H9 (cell line): Measurements from ENCODE around the gene CLCNKB. TPM values are rescaled to one million over a fixed set of nuclear protein-coding genes. Genes with fewer than 3 reads are reported as not detected.

Experiments
- DNase-seq: peaks from one replicate; pipeline ENCODE4 v3.0.0-alpha.2; 2017
- H2AFZ ChIP-seq: one replicate; pipeline ENCODE4 v1.6.1; 2013; ENCODE audit warnings: mild to moderate bottlenecking, low read length, control low read depth, moderate library complexity
- H2AK5ac ChIP-seq: 2 replicates; pipeline ENCODE4 v1.6.1; 2013; ENCODE audit warnings: low read length, control low read depth, mixed read lengths; ENCODE audit not compliant: insufficient read length
- H2BK120ac ChIP-seq: one replicate; pipeline ENCODE4 v1.6.1; 2013; ENCODE audit warnings: low read depth, mild to moderate bottlenecking, low read length, control low read depth, inconsistent platforms; ENCODE audit not compliant: poor library complexity, severe bottlenecking
- H2BK12ac ChIP-seq: 2 replicates; pipeline ENCODE4 v1.6.1; 2013; ENCODE audit warnings: low read length, control low read depth, mixed read lengths, low read depth; ENCODE audit not compliant: insufficient read length
- H2BK15ac ChIP-seq: 2 replicates; pipeline ENCODE4 v1.6.1; 2013; ENCODE audit warnings: low read depth, low read length, control low read depth
- H2BK20ac ChIP-seq: one replicate; pipeline ENCODE4 v1.6.1; 2013; ENCODE audit warnings: low read depth, mild to moderate bottlenecking, low read length, control low read depth, inconsistent platforms; ENCODE audit not compliant: poor library complexity, severe bottlenecking
- H2BK5ac ChIP-seq: 2 replicates; pipeline ENCODE4 v1.6.1; 2013; ENCODE audit warnings: low read length, control low read depth, mixed read lengths; ENCODE audit not compliant: insufficient read length
- H3K14ac ChIP-seq: 2 replicates; pipeline ENCODE4 v1.6.1; 2013; ENCODE audit warnings: low read length, control low read depth; ENCODE audit not compliant: insufficient read depth
- H3K18ac ChIP-seq: 2 replicates; pipeline ENCODE4 v1.6.1; 2013; ENCODE audit warnings: low read depth, mild to moderate bottlenecking, mixed read lengths, low read length, control low read depth; ENCODE audit not compliant: insufficient read length
- H3K23ac ChIP-seq: 2 replicates; pipeline ENCODE4 v1.6.1; 2013; ENCODE audit warnings: low read length, control low read depth, mixed read lengths, low read depth; ENCODE audit not compliant: insufficient read length
- H3K23me2 ChIP-seq: 2 replicates; pipeline ENCODE4 v1.6.1; 2013; ENCODE audit warnings: low read depth, mild to moderate bottlenecking, mixed read lengths, low read length, control low read depth; ENCODE audit not compliant: insufficient read length, poor library complexity, severe bottlenecking
- H3K27ac ChIP-seq: 2 replicates; pipeline ENCODE4 v1.5.1; 2013; ENCODE audit warnings: low read length, control low read depth, mixed read lengths, low read depth; ENCODE audit not compliant: insufficient read length
- H3K27me3 ChIP-seq: 2 replicates; pipeline ENCODE4 v1.6.1; 2013; ENCODE audit warnings: low read length, control low read depth, inconsistent platforms; ENCODE audit not compliant: insufficient read depth
- H3K4ac ChIP-seq: 2 replicates; pipeline ENCODE4 v1.6.1; 2013; ENCODE audit warnings: low read depth, mild to moderate bottlenecking, control low read depth, inconsistent platforms, low read length, moderate library complexity
- H3K4me1 ChIP-seq: 2 replicates; pipeline ENCODE4 v1.6.1; 2013; ENCODE audit warnings: low read length, control low read depth, inconsistent platforms; ENCODE audit not compliant: insufficient read depth
- H3K4me2 ChIP-seq: 2 replicates; pipeline ENCODE4 v1.6.1; 2013; ENCODE audit warnings: low read length, control low read depth, mixed read lengths; ENCODE audit not compliant: insufficient read length, insufficient read depth
- H3K56ac ChIP-seq: 2 replicates; pipeline ENCODE4 v1.6.1; 2013; ENCODE audit warnings: low read depth, mild to moderate bottlenecking, mixed read lengths, low read length, control low read depth; ENCODE audit not compliant: insufficient read length
- H3K79me1 ChIP-seq: 2 replicates; pipeline ENCODE4 v1.6.1; 2013; ENCODE audit warnings: low read depth, mild to moderate bottlenecking, moderate library complexity, low read length, control low read depth, inconsistent platforms; ENCODE audit not compliant: insufficient read depth, poor library complexity, severe bottlenecking
- H3K79me2 ChIP-seq: 2 replicates; pipeline ENCODE4 v1.6.1; 2013; ENCODE audit warnings: low read length, control low read depth, inconsistent platforms; ENCODE audit not compliant: insufficient read depth
- H3K9ac ChIP-seq: 2 replicates; pipeline ENCODE4 v1.6.1; 2013; ENCODE audit warnings: low read length, control low read depth, mixed read lengths; ENCODE audit not compliant: insufficient read length; ENCODE audit errors: extremely low read depth
- H3K9me3 ChIP-seq: one replicate; pipeline ENCODE4 v1.6.1; 2013; ENCODE audit warnings: low read depth, low read length, inconsistent platforms; ENCODE audit not compliant: control insufficient read depth
- H3T11ph ChIP-seq: one replicate; pipeline ENCODE4 v1.6.1; 2013; ENCODE audit warnings: mild to moderate bottlenecking, low read length, control low read depth, inconsistent platforms
- H4K20me1 ChIP-seq: one replicate; pipeline ENCODE4 v1.6.1; 2013; ENCODE audit not compliant: control insufficient read depth, insufficient read length, insufficient read depth
- H4K5ac ChIP-seq: 2 replicates; pipeline ENCODE4 v1.6.1; 2013; ENCODE audit warnings: low read depth, mild to moderate bottlenecking, mixed read lengths, low read length, control low read depth; ENCODE audit not compliant: insufficient read length
- H4K8ac ChIP-seq: replicated peaks from 2 replicates; pipeline ENCODE4 v1.6.1; 2013; ENCODE audit warnings: low read length, control low read depth, mixed read lengths, low read depth; ENCODE audit not compliant: insufficient read length
- H4K91ac ChIP-seq: 2 replicates; pipeline ENCODE4 v1.6.1; 2013; ENCODE audit warnings: low read depth, mild to moderate bottlenecking, moderate library complexity, mixed read lengths, low read length, control low read depth; ENCODE audit not compliant: insufficient read length
- H3K27ac Mint-ChIP-seq, 3 experiments: 2 replicates in 2 of 3; 3 replicates in 1 of 3; pipeline ENCODE4 v1.8.0; 2020 to 2021; ENCODE audit warnings: mixed read lengths in 3 of 3, mild to moderate bottlenecking in 1 of 3, moderate library complexity in 1 of 3
- H3K27me3 Mint-ChIP-seq: 2 replicates; pipeline ENCODE4 v1.8.0; 2021; ENCODE audit warnings: low read depth, mild to moderate bottlenecking, moderate library complexity, mixed read lengths
- H3K36me3 Mint-ChIP-seq, 3 experiments: 2 replicates in 2 of 3; 3 replicates in 1 of 3; pipeline ENCODE4 v1.8.0; 2020 to 2021; ENCODE audit warnings: low read depth in 3 of 3, mixed read lengths in 3 of 3; ENCODE audit not compliant: insufficient read depth in 1 of 3
- H3K4me1 Mint-ChIP-seq, 2 experiments: 2 replicates each; pipeline ENCODE4 v1.8.0; 2020; ENCODE audit warnings: mixed read lengths in 2 of 2
- H3K4me3 Mint-ChIP-seq, 2 experiments: 2 replicates in 1 of 2; 3 replicates in 1 of 2; pipeline ENCODE4 v1.8.0; 2020 to 2021; ENCODE audit warnings: mild to moderate bottlenecking in 2 of 2, mixed read lengths in 2 of 2, moderate library complexity in 1 of 2
- H3K9me3 Mint-ChIP-seq, 2 experiments: 2 replicates in 1 of 2; 3 replicates in 1 of 2; pipeline ENCODE4 v1.8.0; 2020; ENCODE audit warnings: mild to moderate bottlenecking in 2 of 2, mixed read lengths in 2 of 2, moderate library complexity in 1 of 2
- CTCF ChIP-seq: fragments of 200-600 bp; sonication (generic); conservative IDR thresholded peaks from 3 replicates; pipeline ENCODE4 v1.8.0; 2021; ENCODE audit warnings: antibody characterized with exemption, mild to moderate bottlenecking
- WGBS: extraction: QIAGEN DNeasy Blood & Tissue Kit; methylation state at CpG from one replicate; pipeline ENCODE4 v1.1.7; 2013; ENCODE audit warnings: missing lambda C conversion rate, low lambda C conversion rate, mixed read lengths; ENCODE audit not compliant: insufficient read length; ENCODE audit errors: extremely low coverage; 5-methylcytosine and 5-hydroxymethylcytosine counted together
- total RNA-seq: library from RNA; stranded (reverse); gene quantifications from 2 replicates; pipeline ENCODE4 v1.2.1, GENCODE V29; 2021

CLCNKB gene
- total RNA-seq, 1 experiment from 2014 or later, result 1.7 TPM

GRCh38 chr1:15997076-15997585 lies 46.5 kb upstream of the CLCNKB start:
- Mint-ChIP-seq H3K27me3 (peaks cover 27% of the 10 kb centered on the region), H3K4me3 (no peak overlapping the region), H3K4me1 (no peaks in the 10 kb centered on the region), H3K9me3 (no peaks in the 10 kb centered on the region), H3K27ac (no peak overlapping the region), H3K36me3 (no peaks in the 10 kb centered on the region)
- no peaks in the 10 kb centered on the region for H3K79me1 ChIP-seq
- no peak overlapping the region for H2BK120ac ChIP-seq
- H4K5ac ChIP-seq, result no peak overlapping the region
- no peak overlapping the region for H3K9ac ChIP-seq
- no peak overlapping the region for H3K4ac ChIP-seq
- no peak overlapping the region for H2BK12ac ChIP-seq
- TF ChIP-seq CTCF, result no peak
- no peaks in the 10 kb centered on the region for H3K4me1 ChIP-seq
- H3K4me2 ChIP-seq, result no peak overlapping the region
- no peaks in the 10 kb centered on the region for H4K20me1 ChIP-seq
- H3K27me3 ChIP-seq, result no peaks in the 10 kb centered on the region
- H3T11ph ChIP-seq, result no peak overlapping the region
- H3K23ac ChIP-seq, result no peak overlapping the region
- DNase-seq, result no peak
- WGBS, result no CpG with 5 or more reads among the region's 9 CpGs
- no peaks in the 10 kb centered on the region for H3K79me2 ChIP-seq
- no peak overlapping the region for H3K27ac ChIP-seq
- no peak overlapping the region for H2AFZ ChIP-seq
- H3K14ac ChIP-seq, result no peak overlapping the region
- H3K23me2 ChIP-seq, result no peaks in the 10 kb centered on the region
- no peak overlapping the region for H2BK5ac ChIP-seq
- H4K91ac ChIP-seq, result no peak overlapping the region
- H4K8ac ChIP-seq, result no peak overlapping the region
- H3K56ac ChIP-seq, result no peak overlapping the region
- H2BK20ac ChIP-seq, result no peak overlapping the region
- no peak overlapping the region for H3K18ac ChIP-seq
- no peaks in the 10 kb centered on the region for H3K9me3 ChIP-seq
- no peak overlapping the region for H2BK15ac ChIP-seq
- no peak overlapping the region for H2AK5ac ChIP-seq
